ENCODE results near the gene NOTO.
"Not testable (repeated sequence)": the region's sequence is repeated elsewhere in the genome, so short reads cannot be mapped to it uniquely, and the experiment has no call there.

DNA sequence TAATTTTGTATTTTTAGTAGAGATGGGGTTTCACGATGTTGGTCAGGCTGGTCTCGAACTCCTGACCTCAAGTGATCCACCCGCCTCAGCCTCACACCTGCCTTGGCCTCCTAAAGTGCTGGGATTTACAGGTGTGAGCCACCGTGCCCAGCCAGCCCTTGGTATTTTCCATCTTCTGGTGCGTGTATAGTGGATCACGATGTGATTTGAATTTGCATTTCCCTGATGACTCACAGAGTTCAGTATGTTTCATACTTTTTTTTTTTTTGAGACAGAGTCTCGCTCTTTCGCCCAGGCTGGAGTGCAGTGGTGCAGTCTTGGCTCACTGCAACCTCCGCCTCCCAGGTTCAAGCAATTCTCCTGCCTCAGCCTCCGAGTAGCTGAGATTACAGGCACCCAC is 2.1 kb upstream of the NOTO start:
- not testable (repeated sequence) for TF ChIP-seq POLR2A (IDR thresholded peaks at IDR 0.05; ENCODE audit: low read depth, low read length); EZH2 (IDR thresholded peaks at IDR 0.05; ENCODE audit: borderline replicate concordance, low read depth, low read length, severe bottlenecking); MYC (IDR thresholded peaks at IDR 0.05; ENCODE audit: low read depth, low read length); FOS (IDR thresholded peaks at IDR 0.05; ENCODE audit: borderline replicate concordance, insufficient read depth, low read length); POLR2AphosphoS5 (IDR thresholded peaks at IDR 0.05; ENCODE audit: insufficient read depth, low read depth, low read length)
- TF ChIP-seq, protein P1, sequence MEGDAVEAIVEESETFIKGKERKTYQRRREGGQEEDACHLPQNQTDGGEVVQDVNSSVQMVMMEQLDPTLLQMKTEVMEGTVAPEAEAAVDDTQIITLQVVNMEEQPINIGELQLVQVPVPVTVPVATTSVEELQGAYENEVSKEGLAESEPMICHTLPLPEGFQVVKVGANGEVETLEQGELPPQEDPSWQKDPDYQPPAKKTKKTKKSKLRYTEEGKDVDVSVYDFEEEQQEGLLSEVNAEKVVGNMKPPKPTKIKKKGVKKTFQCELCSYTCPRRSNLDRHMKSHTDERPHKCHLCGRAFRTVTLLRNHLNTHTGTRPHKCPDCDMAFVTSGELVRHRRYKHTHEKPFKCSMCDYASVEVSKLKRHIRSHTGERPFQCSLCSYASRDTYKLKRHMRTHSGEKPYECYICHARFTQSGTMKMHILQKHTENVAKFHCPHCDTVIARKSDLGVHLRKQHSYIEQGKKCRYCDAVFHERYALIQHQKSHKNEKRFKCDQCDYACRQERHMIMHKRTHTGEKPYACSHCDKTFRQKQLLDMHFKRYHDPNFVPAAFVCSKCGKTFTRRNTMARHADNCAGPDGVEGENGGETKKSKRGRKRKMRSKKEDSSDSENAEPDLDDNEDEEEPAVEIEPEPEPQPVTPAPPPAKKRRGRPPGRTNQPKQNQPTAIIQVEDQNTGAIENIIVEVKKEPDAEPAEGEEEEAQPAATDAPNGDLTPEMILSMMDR (IDR thresholded peaks at IDR 0.05; ENCODE audit: extremely low read depth in 1 of 2, insufficient read depth in 1 of 2, low read depth in 1 of 2, low read length in 2 of 2), result not testable (repeated sequence)
- TF ChIP-seq, protein P2, sequence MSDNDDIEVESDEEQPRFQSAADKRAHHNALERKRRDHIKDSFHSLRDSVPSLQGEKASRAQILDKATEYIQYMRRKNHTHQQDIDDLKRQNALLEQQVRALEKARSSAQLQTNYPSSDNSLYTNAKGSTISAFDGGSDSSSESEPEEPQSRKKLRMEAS (IDR thresholded peaks at IDR 0.05; ENCODE audit: insufficient read depth, insufficient read length), result not testable (repeated sequence)

All from endothelial cell of umbilical vein (primary cell).